K562 (cell line): ENCODE measurements around the gene NTN1. TPM values are rescaled to one million over a fixed set of nuclear protein-coding genes. Genes with fewer than 3 reads are reported as not detected.

Experiments
- KLF1 ChIP-seq: fragments of 450-650 bp; IDR thresholded peaks from 2 replicates; pipeline ENCODE4 v1.6.1; 2016; ENCODE audit warnings: missing genetic modification characterization, missing compliant biosample characterization
- REST ChIP-seq, 2 experiments: fragments of 450-650 bp; formaldehyde crosslinking in 1 of 2; IDR thresholded peaks; 2 replicates each; pipeline versions ENCODE4 v1.4.0 to v1.6.1; 2014 to 2020; ENCODE audit warnings: mild to moderate bottlenecking in 2 of 2, borderline replicate concordance in 1 of 2, low read depth in 1 of 2
- polyA plus RNA-seq, 8 experiments: library from polyadenylated mRNA; depleted of rRNA in 4 of 8; stranded (reverse) in 5 of 8; unstranded in 3 of 8; fragments of >200 nt; fragmentation: Nextera tagmentation in 2 of 8; fragmentation: Illumina TruSeq in 1 of 8; extraction: Ambion mirVana in 2 of 8; extraction: Trizol in 1 of 8; gene quantifications; 2 replicates each; pipeline versions ENCODE4 v1.2.1 to v1.2.3, GENCODE V29; 2011 to 2014; ENCODE audit warnings: inconsistent platforms in 1 of 8, missing spikeins in 1 of 8
- total RNA-seq, 7 experiments: library from RNA; depleted of rRNA in 6 of 7; stranded (reverse); fragments of >200 nt in 6 of 7; fragmentation: Illumina TruSeq in 2 of 7; extraction: Trizol in 2 of 7; gene quantifications; 2 replicates each; pipeline versions ENCODE4 v1.2.1 to v1.2.3, GENCODE V29; 2011 to 2021; ENCODE audit warnings: low replicate concordance in 1 of 7
- TF ChIP-seq, protein P1 (sequence below): sonication (generic); formaldehyde crosslinking; IDR thresholded peaks from 2 replicates; pipeline ENCODE4 v1.4.0; 2020; ENCODE audit warnings: mild to moderate bottlenecking, missing genetic modification reagents

The NTN1 gene
- total and polyA plus RNA-seq, 9 of the 15 experiments (the other 6 are each of a cell fraction or from before 2014, with no cell fraction given) = 0.02 TPM; not detected in 8

- 0 out of 2 replicates have a peak, but pooled peaks have one; percentile 18 for TF ChIP-seq REST (IDR thresholded peaks at IDR 0.05; ENCODE audit: borderline replicate concordance)
- no peak for TF ChIP-seq REST (CRISPR knock-in tag; IDR thresholded peaks at IDR 0.05; ENCODE audit: low read depth)
- TF ChIP-seq, protein P1, sequence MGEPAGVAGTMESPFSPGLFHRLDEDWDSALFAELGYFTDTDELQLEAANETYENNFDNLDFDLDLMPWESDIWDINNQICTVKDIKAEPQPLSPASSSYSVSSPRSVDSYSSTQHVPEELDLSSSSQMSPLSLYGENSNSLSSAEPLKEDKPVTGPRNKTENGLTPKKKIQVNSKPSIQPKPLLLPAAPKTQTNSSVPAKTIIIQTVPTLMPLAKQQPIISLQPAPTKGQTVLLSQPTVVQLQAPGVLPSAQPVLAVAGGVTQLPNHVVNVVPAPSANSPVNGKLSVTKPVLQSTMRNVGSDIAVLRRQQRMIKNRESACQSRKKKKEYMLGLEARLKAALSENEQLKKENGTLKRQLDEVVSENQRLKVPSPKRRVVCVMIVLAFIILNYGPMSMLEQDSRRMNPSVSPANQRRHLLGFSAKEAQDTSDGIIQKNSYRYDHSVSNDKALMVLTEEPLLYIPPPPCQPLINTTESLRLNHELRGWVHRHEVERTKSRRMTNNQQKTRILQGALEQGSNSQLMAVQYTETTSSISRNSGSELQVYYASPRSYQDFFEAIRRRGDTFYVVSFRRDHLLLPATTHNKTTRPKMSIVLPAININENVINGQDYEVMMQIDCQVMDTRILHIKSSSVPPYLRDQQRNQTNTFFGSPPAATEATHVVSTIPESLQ (CRISPR knock-in tag) = no peak
- no peak for TF ChIP-seq KLF1 (tag)
Measured at GRCh38 chr17:8991514-8992285, 29.6 kb upstream of the NTN1 start (continued).
